SW 1271 (cell line): Measurements from ENCODE around the gene SCD5.
"Not testable (repeated sequence)": the region's sequence is repeated elsewhere in the genome, so short reads cannot be mapped to it uniquely, and the experiment has no call there.

Experiments
- DNase-seq, 2 experiments: peaks; one replicate each; lab custom pipeline; 2025; lab: John Stamatoyannopoulos, UW

The SCD5 gene

GRCh38 chr4:82798168-82799005, at the start of gene SCD5:
SCD5 (minus strand) TSS chr4:82798796; CDS start chr4:82798537, 259 bp downstream.
- peak; percentile 5 to 61 for DNase-seq

GRCh38 chr4:82842593-82842992, 44.0 kb upstream of the SCD5 start:
- DNase-seq: peak in 1 of 2 experiments; percentile 10

DNA sequence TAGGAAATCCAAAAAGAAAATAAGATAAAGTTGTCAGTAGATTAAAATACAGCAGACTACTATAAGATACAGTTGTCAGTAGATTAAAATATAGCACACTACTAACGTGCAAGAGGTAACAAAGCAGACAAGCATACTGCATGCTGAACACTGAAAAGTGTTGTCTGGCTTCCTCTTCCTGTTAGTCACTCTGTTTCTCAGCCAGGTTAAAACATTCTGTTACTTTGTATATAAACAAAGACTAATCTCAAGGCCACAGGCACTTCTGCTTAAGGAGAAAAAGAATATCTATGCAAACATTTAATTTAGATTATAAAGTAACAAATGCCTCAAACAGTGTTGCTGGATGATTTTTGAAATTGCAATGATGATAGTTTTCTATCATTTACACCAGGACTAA, 41.0 kb upstream of the SCD5 start:
- DNase-seq: no peak

GRCh38 chr4:82833696-82834313, 35.2 kb upstream of the SCD5 start:
- DNase-seq: peak in 1 of 2 experiments; percentile 46

GRCh38 chr4:82833060-82833459, 34.5 kb upstream of the SCD5 start:
- not testable (repeated sequence) for DNase-seq

GRCh38 chr4:82825425-82825824, 26.8 kb upstream of the SCD5 start:
- no peak for DNase-seq

DNA sequence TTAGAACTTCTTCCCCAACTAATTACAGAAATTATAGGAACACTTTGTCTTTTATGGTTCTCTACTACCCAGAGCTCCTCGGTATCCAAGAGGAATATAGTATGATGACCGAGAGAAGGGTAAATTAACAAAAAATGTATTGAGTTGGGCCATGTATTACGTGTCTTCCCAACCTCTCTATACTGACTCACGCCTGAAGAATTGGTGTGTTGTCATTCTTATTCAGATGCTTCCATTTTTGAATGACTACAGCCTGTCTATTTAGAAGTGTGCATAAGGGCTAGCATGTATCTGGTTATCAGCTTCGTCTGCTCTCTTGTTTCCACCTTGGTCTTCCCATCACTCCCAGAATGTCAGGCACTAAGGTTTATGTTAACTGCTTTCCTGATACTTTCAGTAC, 24.5 kb upstream of the SCD5 start:
- no peak for DNase-seq

- DNase-seq: no peak
These were observed 22.1 kb upstream of the SCD5 start for GRCh38 chr4:82820689-82821088.

DNA sequence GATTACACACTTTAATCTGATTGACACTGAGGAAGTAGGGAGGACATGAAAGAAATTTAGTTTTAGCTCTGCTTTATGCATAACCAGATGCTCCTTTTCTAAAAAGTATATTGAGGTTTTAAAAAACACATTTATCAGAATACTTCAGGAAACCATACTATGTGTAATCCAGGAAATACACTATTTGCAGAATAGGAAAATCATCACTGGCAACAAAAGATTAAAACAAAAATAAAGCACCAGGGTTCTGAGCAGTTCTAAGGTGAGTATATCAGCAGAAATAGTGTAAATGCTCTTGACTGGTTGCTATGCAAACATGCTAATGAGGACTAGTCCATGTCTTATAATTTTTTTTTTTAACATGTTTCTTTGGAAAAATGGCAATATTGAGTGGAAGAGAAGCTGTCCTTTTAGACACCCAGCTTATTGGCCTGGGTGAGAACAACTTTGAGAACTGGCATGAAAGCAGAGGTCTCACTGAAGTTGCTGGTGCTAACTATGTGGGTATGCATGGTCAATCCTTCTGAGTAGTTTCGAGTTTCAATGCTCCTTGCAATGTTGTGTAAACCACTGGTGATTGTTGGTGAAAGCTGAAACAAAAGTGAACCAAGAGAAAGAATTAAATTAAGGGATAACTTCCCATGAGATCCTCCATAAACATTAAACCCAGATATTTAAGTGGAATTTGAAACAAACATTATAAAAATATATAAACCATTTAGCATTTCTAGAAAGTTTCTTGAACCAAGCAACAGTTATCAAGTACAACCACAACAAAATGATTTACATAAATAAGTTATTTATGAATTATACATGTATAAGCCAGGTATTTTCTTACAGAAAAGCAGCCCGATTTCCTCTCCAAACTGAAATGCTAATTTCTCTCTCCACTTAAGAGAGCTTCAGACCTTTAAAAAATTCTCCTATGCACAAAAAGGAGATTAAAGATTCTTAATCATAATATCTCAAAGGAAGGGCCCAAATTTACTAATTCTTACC, 20.4 kb upstream of the SCD5 start:
- no peak for DNase-seq

GRCh38 chr4:82816874-82817273, 18.3 kb upstream of the SCD5 start:
- DNase-seq: not testable (repeated sequence)

DNA sequence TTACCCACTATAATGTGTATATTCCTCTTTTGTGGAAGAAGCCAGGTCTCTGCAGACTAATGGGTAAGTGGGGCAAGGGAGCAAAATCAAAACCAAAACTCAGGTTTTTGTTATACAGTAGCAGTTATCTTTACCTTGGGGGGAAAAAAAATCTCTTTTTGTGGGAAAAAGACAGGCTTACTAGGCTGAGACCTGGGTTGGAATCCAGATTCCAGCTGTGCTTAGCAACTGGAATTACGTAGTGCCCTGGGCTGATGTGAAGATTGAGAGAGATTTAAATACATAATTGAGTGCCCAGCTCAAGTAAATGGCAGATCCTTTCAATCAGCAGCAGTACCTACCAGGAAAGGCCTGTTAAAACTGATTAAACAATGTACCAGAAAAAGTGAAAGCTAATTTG, 15.4 kb upstream of the SCD5 start:
- DNase-seq: no peak

DNA sequence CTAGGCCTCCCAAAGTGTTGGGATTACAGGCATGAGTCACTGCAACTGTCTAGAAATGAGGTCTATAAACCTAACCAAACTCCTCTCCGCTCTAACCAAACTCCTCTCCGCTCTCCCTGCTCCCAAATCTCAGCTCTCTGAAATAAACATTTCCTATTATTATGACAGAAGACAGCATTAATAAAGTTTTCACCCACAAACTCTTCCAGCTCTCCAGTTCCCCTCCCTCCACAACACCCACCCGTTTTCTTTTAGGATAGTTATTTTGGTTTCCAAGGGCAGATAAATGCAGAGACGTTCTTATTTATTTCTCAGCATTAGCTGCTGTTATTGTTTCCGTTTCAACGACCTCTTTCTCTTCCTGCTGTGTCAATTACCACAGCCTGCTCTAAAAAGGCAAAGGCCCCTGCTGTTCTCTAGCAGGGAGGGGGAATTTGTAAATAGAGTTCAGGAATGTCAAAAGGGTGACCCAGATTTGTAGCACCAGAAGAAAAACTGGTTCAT, 13.3 kb upstream of the SCD5 start:
- DNase-seq: no peak

GRCh38 chr4:82811392-82811791, 12.8 kb upstream of the SCD5 start:
- no peak for DNase-seq

- no peak for DNase-seq
These were observed 11.6 kb upstream of the SCD5 start for GRCh38 chr4:82810176-82810575.

GRCh38 chr4:82809619-82810018, 11.0 kb upstream of the SCD5 start:
- DNase-seq: no peak

- no peak for DNase-seq
These were observed 5.2 kb upstream of the SCD5 start for GRCh38 chr4:82803746-82804145.

DNA sequence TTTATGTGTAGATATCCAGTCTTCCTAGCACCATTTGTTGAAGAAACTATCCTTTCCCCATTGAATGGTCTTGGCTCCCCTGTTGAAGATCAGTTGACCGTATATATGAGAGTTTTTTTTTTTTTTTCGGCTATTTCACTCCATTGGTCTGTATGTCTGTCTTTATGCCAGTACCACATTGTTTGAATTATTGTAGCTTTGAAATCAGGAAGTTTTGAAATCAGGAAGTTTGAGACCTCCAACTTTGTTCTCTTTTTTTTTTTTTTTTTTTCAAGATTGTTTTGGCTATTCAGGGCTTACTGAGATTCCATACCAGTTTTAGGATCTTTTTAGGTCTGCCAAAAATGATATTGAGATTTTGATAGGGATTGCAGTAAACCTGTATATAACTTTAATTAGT, 4.3 kb upstream of the SCD5 start:
- DNase-seq: no peak

GRCh38 chr4:82801910-82802521, 3.4 kb upstream of the SCD5 start:
- peak in 1 of 2 experiments; percentile 13 for DNase-seq

GRCh38 chr4:82799006-82799881, 648 bp upstream of the SCD5 start:
- DNase-seq: no peak

DNA sequence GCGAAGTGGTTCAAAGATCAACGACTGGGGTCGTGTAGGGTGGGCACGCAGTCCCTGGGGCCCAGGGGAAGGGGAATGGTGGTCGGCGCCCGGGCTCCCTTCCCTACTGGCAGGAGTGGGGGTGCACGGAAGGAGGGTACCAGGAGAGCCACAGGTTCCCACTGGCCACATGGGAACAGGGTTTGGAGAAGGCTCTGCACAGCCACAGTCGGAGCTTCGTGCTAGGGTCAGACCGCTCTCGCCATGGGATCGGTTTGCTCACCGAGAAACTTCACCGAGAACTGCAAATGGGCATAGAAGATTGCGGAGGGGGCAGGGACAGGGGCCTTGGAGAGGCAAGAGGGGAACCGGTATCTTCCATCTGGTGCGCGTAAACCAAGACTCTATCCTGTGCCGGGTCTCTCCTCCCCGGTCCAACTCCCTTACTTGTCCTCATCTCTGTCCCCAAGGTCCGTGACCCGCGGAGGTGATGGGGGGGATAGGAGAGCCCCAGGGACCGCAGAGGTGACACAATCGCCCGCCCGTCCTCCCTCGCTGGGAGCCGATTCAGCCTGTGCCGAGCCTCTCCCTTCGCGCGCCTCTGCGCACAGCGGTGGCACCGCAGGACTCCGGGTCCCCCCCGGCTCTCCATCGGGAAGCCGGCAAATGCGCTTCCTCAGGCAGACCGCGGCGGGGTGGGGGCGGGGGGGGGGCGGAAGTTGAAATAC, 1.0 kb downstream of the SCD5 start:
- no peak for DNase-seq
